ENCODE results near the gene CEP104. TPM values are rescaled to one million over a fixed set of nuclear protein-coding genes. Genes with fewer than 3 reads are reported as not detected.
"Not testable (repeated sequence)": the region's sequence is repeated elsewhere in the genome, so short reads cannot be mapped to it uniquely, and the experiment has no call there.

CEP104 gene
- polyA plus RNA-seq, 1 donor from 2014 or later = 8.1 TPM

DNA sequence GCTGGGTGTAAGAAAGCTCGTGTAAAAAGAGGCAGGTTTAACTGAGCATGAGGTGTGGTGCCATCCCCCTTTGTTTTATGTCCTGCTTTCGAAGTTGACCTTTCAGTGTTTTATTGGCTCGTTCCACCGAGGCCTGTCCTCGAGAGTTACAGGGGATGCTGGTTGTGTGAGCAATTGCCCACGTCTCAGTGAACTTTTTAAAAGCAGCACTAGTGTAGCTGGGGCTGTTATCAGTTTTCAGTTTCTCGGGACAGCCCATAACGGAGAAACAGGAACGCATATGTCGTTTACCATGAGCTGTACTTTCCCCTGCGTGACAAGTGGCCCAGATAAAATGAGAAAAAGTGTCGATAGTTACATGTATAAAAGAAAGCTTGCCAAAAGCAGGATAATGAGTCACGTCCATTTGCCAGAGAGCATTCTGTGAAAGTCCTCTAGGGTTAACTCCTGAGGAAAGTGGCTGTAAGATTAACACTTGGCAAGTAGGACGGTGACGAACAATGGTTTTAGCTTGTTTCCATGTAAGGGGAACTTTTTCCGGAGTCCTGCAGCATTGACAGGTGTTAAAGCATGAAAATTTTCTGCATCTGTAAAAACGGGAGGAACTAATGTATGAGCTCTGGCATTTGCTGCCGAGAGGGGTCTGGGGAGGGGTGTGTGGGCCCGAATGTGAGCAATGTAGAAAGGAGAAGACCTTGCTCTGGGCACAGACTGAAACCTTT lies 52.9 kb downstream of the CEP104 start:
- no peaks in the 10 kb centered on the region for H3K9me3 ChIP-seq (ENCODE audit: low read length)
- no peak overlapping the region for H3K4me2 ChIP-seq (ENCODE audit: low read length)
- no peak overlapping the region for H3K9ac ChIP-seq (ENCODE audit: low read length)
- no peaks in the 10 kb centered on the region for H3K79me2 ChIP-seq (replicated peaks; ENCODE audit: insufficient read depth, low read length)
- no peaks in the 10 kb centered on the region for H3K9me2 ChIP-seq (ENCODE audit: insufficient read depth, low read length)
- no peak overlapping the region for H3K27ac ChIP-seq (ENCODE audit: low read length)
- H3K27me3 ChIP-seq (ENCODE audit: insufficient read depth, low read depth, low read length) = no peaks in the 10 kb centered on the region
- H4K20me1 ChIP-seq (ENCODE audit: insufficient read depth) = no peaks in the 10 kb centered on the region
- H2AFZ ChIP-seq (ENCODE audit: low read depth, low read length) = no peak overlapping the region
- H3K36me3 ChIP-seq (ENCODE audit: insufficient read depth, low read length) = no peaks in the 10 kb centered on the region
- no peaks in the 10 kb centered on the region for H3F3A ChIP-seq (ENCODE audit: insufficient read depth, low read length, poor library complexity, severe bottlenecking)
- TF ChIP-seq, protein P1, sequence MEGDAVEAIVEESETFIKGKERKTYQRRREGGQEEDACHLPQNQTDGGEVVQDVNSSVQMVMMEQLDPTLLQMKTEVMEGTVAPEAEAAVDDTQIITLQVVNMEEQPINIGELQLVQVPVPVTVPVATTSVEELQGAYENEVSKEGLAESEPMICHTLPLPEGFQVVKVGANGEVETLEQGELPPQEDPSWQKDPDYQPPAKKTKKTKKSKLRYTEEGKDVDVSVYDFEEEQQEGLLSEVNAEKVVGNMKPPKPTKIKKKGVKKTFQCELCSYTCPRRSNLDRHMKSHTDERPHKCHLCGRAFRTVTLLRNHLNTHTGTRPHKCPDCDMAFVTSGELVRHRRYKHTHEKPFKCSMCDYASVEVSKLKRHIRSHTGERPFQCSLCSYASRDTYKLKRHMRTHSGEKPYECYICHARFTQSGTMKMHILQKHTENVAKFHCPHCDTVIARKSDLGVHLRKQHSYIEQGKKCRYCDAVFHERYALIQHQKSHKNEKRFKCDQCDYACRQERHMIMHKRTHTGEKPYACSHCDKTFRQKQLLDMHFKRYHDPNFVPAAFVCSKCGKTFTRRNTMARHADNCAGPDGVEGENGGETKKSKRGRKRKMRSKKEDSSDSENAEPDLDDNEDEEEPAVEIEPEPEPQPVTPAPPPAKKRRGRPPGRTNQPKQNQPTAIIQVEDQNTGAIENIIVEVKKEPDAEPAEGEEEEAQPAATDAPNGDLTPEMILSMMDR (IDR thresholded peaks at IDR 0.05; ENCODE audit: poor library complexity, severe bottlenecking) = no peak
- TF ChIP-seq MXI1 (conservative IDR thresholded peaks at IDR 0.05; ENCODE audit: poor library complexity, severe bottlenecking) = no peak
- no peak for TF ChIP-seq EP300 (conservative IDR thresholded peaks at IDR 0.05; ENCODE audit: poor library complexity, severe bottlenecking)
- no peak overlapping the region for H3K4me3 ChIP-seq (ENCODE audit: low read length)

DNA sequence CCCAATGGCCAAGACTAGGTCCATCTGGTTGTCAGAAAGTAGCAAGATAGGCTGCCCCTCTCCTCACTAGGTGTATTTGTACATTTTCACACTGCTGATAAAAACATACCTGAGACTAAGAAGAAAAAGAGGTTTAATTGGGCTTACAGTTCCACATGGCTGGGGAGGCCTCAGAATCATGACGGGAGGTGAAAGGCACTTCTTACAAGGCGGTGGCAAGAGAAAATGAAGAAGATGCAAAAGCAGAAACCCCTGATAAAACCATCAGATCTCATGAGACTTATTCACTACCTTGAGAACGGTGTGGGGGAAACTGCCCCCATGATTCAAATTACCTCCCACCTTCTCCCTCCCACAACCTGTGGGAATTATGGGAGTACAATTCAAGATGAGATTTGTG lies 56.2 kb downstream of the CEP104 start:
- H3F3A ChIP-seq (ENCODE audit: insufficient read depth, low read length, poor library complexity, severe bottlenecking); H3K27ac ChIP-seq (ENCODE audit: low read length); H3K9me3 ChIP-seq (ENCODE audit: low read length); H3K4me2 ChIP-seq (ENCODE audit: low read length); H3K27me3 ChIP-seq (ENCODE audit: insufficient read depth, low read depth, low read length); H3K9ac ChIP-seq (ENCODE audit: low read length); H3K79me2 ChIP-seq (replicated peaks; ENCODE audit: insufficient read depth, low read length); H3K9me2 ChIP-seq (ENCODE audit: insufficient read depth, low read length); H2AFZ ChIP-seq (ENCODE audit: low read depth, low read length); H4K20me1 ChIP-seq (ENCODE audit: insufficient read depth); H3K4me3 ChIP-seq (ENCODE audit: low read length); H3K36me3 ChIP-seq (ENCODE audit: insufficient read depth, low read length): not testable (repeated sequence)

GRCh38 chr1:3799976-3800685 lies 56.9 kb downstream of the CEP104 start:
- Histone ChIP-seq H3K27ac (ENCODE audit: low read length) (no peak overlapping the region), H3K4me3 (ENCODE audit: low read length) (no peak overlapping the region), H3K27me3 (ENCODE audit: insufficient read depth, low read depth, low read length) (no peaks in the 10 kb centered on the region), H3K79me2 (replicated peaks; ENCODE audit: insufficient read depth, low read length) (peaks cover 7% of the 10 kb centered on the region), H3K9me3 (ENCODE audit: low read length) (no peaks in the 10 kb centered on the region), H3K9me2 (ENCODE audit: insufficient read depth, low read length) (no peaks in the 10 kb centered on the region), H3K9ac (ENCODE audit: low read length) (no peak overlapping the region), H3F3A (ENCODE audit: insufficient read depth, low read length, poor library complexity, severe bottlenecking) (no peaks in the 10 kb centered on the region), H3K36me3 (ENCODE audit: insufficient read depth, low read length) (no peaks in the 10 kb centered on the region), H4K20me1 (ENCODE audit: insufficient read depth) (peaks cover 6% of the 10 kb centered on the region), H2AFZ (ENCODE audit: low read depth, low read length) (no peak overlapping the region), H3K4me2 (ENCODE audit: low read length) (no peak overlapping the region)
- TF ChIP-seq EZH2 (IDR thresholded peaks at IDR 0.05; ENCODE audit: borderline replicate concordance, insufficient read depth, low read length, poor library complexity, severe bottlenecking) = no peak
- TF ChIP-seq, protein P1 (IDR thresholded peaks at IDR 0.05; ENCODE audit: poor library complexity, severe bottlenecking) = no peak
- TF ChIP-seq SMC3 (conservative IDR thresholded peaks at IDR 0.05; ENCODE audit: poor library complexity) = no peak
- no peak for TF ChIP-seq RAD21 (conservative IDR thresholded peaks at IDR 0.05)
- TF ChIP-seq EP300 (conservative IDR thresholded peaks at IDR 0.05; ENCODE audit: poor library complexity, severe bottlenecking) = no peak
- TF ChIP-seq, protein P2, sequence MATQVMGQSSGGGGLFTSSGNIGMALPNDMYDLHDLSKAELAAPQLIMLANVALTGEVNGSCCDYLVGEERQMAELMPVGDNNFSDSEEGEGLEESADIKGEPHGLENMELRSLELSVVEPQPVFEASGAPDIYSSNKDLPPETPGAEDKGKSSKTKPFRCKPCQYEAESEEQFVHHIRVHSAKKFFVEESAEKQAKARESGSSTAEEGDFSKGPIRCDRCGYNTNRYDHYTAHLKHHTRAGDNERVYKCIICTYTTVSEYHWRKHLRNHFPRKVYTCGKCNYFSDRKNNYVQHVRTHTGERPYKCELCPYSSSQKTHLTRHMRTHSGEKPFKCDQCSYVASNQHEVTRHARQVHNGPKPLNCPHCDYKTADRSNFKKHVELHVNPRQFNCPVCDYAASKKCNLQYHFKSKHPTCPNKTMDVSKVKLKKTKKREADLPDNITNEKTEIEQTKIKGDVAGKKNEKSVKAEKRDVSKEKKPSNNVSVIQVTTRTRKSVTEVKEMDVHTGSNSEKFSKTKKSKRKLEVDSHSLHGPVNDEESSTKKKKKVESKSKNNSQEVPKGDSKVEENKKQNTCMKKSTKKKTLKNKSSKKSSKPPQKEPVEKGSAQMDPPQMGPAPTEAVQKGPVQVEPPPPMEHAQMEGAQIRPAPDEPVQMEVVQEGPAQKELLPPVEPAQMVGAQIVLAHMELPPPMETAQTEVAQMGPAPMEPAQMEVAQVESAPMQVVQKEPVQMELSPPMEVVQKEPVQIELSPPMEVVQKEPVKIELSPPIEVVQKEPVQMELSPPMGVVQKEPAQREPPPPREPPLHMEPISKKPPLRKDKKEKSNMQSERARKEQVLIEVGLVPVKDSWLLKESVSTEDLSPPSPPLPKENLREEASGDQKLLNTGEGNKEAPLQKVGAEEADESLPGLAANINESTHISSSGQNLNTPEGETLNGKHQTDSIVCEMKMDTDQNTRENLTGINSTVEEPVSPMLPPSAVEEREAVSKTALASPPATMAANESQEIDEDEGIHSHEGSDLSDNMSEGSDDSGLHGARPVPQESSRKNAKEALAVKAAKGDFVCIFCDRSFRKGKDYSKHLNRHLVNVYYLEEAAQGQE (IDR thresholded peaks at IDR 0.05; ENCODE audit: borderline replicate concordance) = no peak
- no peak for TF ChIP-seq TAF1 (IDR thresholded peaks at IDR 0.05; ENCODE audit: low read depth)
- no peak for TF ChIP-seq MXI1 (conservative IDR thresholded peaks at IDR 0.05; ENCODE audit: poor library complexity, severe bottlenecking)
- no peak for TF ChIP-seq POLR2AphosphoS5 (IDR thresholded peaks at IDR 0.05)

Measured in neural cell (in vitro differentiated cells).